ENCODE results near the gene BTBD19. TPM values are rescaled to one million over a fixed set of nuclear protein-coding genes. Genes with fewer than 3 reads are reported as not detected.

The BTBD19 gene
- total RNA-seq, 2 donors from 2014 or later = 43.1 to 56.6 TPM

DNA sequence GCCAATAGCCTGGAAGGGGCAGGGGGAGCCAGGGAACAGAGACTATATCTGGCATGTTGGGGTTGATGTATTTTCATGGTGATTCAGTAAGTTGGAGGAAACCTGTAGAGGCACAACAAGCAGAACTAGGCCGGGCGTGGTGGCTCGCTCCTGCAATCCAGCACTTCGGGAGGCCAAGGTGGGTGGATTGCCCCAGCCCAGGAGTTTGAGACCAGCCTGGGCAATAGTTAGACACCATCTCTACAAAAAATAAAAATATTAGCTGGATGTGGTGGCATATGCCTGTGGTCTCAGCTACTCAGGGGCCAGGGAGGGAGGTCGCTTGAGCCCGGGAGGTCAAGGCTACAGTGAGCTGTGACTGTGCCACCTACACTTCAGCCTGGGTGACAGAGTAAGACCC, 44.9 kb downstream of the BTBD19 start:
- H3K4me3 Mint-ChIP-seq = no peak overlapping the region
- H3K9me3 ChIP-seq (ENCODE audit: control insufficient read depth, low read length, poor library complexity, severe bottlenecking) = no peaks in the 10 kb centered on the region
- H3K4me1 Mint-ChIP-seq = peaks cover 9% of the 10 kb centered on the region
- no peak overlapping the region for H3K27ac Mint-ChIP-seq
- ATAC-seq = no peak
- DNase-seq = no peak
- peaks cover 13% of the 10 kb centered on the region for H3K36me3 Mint-ChIP-seq (ENCODE audit: low read depth)
- no peaks in the 10 kb centered on the region for H3K27me3 Mint-ChIP-seq

DNA sequence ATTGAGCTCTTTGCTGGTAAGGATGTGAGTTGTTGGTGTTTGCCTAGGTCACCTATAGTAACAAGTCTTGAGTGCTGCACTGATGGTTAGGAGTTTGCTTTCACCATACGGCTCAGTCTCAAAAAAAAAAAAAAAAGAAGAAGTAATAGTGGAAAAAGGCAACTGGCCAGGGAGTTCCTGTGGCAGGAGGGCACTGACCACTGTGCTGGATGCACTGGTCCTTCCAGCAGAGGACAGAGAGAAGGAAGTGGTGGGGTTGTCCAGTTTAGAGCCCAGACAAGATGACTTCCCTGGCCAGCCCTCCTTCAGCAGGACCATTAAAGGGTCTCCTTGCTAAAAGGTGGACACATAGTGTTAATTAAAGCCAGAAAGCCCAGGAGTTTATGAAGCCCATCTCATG, 46.6 kb downstream of the BTBD19 start:
- ATAC-seq = no peak
- H3K36me3 Mint-ChIP-seq (ENCODE audit: low read depth) = peaks cover 13% of the 10 kb centered on the region
- H3K27ac Mint-ChIP-seq = no peak overlapping the region
- no peak for DNase-seq
- no peaks in the 10 kb centered on the region for H3K9me3 ChIP-seq (ENCODE audit: control insufficient read depth, low read length, poor library complexity, severe bottlenecking)
- peaks cover 9% of the 10 kb centered on the region for H3K4me1 Mint-ChIP-seq
- no peak overlapping the region for H3K4me3 Mint-ChIP-seq
- no peaks in the 10 kb centered on the region for H3K27me3 Mint-ChIP-seq

DNA sequence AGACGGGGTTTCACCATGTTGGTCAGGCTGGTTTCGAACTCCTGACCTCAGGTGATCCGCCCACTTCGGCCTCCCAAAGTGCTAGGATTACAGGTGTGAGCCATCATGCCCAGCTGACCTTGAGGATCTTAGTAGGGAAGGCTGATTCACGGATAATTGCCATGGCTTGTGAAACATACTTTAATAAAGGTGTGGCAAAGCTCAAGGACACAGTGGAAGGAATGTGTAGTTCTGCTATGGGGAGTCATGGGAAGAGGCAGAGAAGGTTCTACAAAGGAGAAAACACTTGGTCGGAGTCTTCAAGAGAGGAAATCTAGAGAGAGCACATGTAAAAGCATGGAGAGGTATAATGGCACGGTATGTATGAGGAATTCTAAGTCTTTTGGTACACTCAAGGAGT, 47.4 kb downstream of the BTBD19 start:
- Mint-ChIP-seq H3K27ac (no peak overlapping the region), H3K27me3 (no peaks in the 10 kb centered on the region)

DNA sequence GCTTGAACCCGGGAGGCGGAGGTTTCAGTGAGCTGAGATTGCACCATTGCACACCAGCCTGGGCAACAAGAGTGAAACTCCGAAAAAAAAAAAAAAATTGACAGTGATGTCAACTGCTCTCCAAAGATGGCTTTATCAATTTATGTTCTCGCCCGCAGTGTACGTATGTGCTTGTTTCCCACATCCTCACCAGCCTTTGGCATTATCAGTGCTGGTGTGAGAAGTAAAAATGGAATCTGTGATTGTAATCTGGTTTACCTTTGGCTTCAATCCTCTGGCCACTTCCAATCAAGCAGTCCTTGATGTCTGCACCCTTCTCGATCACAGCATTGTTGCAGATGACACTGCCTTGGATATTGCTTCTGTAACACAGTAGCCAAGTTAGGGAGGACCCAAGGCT, 49.1 kb downstream of the BTBD19 start:
- ATAC-seq = no peak
- Mint-ChIP-seq H3K4me1 (peaks cover 6% of the 10 kb centered on the region), H3K27ac (no peak overlapping the region), H3K4me3 (no peak overlapping the region), H3K36me3 (ENCODE audit: low read depth) (peaks cover 12% of the 10 kb centered on the region), H3K27me3 (no peaks in the 10 kb centered on the region)
- DNase-seq = no peak
- no peaks in the 10 kb centered on the region for H3K9me3 ChIP-seq (ENCODE audit: control insufficient read depth, low read length, poor library complexity, severe bottlenecking)

More for the DNA sequence above, 47.4 kb downstream of the BTBD19 start:
- ATAC-seq (no peak), DNase-seq (no peak)
- Mint-ChIP-seq H3K36me3 (ENCODE audit: low read depth) (peaks cover 13% of the 10 kb centered on the region), H3K4me3 (no peak overlapping the region), H3K4me1 (peaks cover 9% of the 10 kb centered on the region)
- no peaks in the 10 kb centered on the region for H3K9me3 ChIP-seq (ENCODE audit: control insufficient read depth, low read length, poor library complexity, severe bottlenecking)

GRCh38 chr1:44860331-44860730, 52.0 kb downstream of the BTBD19 start:
- Mint-ChIP-seq H3K4me1 (peaks cover 2% of the 10 kb centered on the region), H3K4me3 (no peak overlapping the region), H3K27ac (no peak overlapping the region), H3K27me3 (no peaks in the 10 kb centered on the region), H3K36me3 (ENCODE audit: low read depth) (peaks cover 5% of the 10 kb centered on the region)
- ATAC-seq (no peak), DNase-seq (no peak)
- no peaks in the 10 kb centered on the region for H3K9me3 ChIP-seq (ENCODE audit: control insufficient read depth, low read length, poor library complexity, severe bottlenecking)

- no peak overlapping the region for H3K4me3 Mint-ChIP-seq
- DNase-seq (no peak), ATAC-seq (no peak)
- H3K36me3 Mint-ChIP-seq (ENCODE audit: low read depth) = peaks cover 5% of the 10 kb centered on the region
- no peaks in the 10 kb centered on the region for H3K9me3 ChIP-seq (ENCODE audit: control insufficient read depth, low read length, poor library complexity, severe bottlenecking)
- H3K27me3 Mint-ChIP-seq = no peaks in the 10 kb centered on the region
- peaks cover 2% of the 10 kb centered on the region for H3K4me1 Mint-ChIP-seq
- no peak overlapping the region for H3K27ac Mint-ChIP-seq
Observed at GRCh38 chr1:44860891-44861425, 52.6 kb downstream of the BTBD19 start.

DNA sequence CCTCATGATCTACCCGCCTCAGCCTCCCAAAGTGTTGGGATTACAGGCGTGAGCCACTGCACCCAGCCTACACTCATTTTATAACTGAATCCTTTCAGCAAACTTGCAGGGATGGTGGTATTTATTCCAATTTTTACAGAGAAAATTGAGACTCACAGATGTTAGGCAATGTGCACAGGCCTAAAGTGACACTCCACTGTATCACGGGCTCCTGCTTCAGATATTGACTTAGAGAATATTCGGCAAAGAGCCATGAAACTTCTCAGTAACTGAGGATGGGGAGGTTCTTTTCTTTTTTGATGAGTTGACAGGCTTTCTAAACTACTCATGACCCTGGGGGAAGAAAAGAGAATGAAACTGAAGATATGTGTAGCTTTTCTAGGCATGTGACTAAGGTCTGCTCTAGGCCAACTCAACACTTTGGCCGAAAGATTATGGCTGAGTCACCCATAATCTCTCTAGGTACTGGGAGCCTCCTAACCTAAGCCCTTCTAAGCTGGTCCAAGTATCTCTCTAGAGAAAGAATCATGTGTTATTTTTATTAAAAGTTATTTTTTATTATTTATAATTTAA, 54.6 kb downstream of the BTBD19 start:
- DNase-seq = no peak
- H3K4me3 Mint-ChIP-seq = no peak overlapping the region
- H3K9me3 ChIP-seq (ENCODE audit: control insufficient read depth, low read length, poor library complexity, severe bottlenecking) = no peaks in the 10 kb centered on the region
- ATAC-seq = no peak
- H3K27ac Mint-ChIP-seq = no peak overlapping the region
- no peaks in the 10 kb centered on the region for H3K27me3 Mint-ChIP-seq
- H3K36me3 Mint-ChIP-seq (ENCODE audit: low read depth) = peaks cover 5% of the 10 kb centered on the region
- H3K4me1 Mint-ChIP-seq = peaks cover 2% of the 10 kb centered on the region

Other genes starting within 250 kb of the BTBD19 start
- gene TMEM53, start 134.0 kb upstream of the BTBD19 start, total RNA-seq = 1 to 10 TPM; 2.6 to 2.8 TPM
- gene ARMH1, start 133.8 kb upstream of the BTBD19 start, total RNA-seq = 10 to 100 TPM; 53.0 to 56.8 TPM
- gene RNU5D-1, start 77.4 kb upstream of the BTBD19 start, total RNA-seq = not detected
- gene KIF2C, start 68.7 kb upstream of the BTBD19 start, total RNA-seq = 1 to 10 TPM; 1.4 to 1.7 TPM
- 1,000 to 10,000 TPM; 2,841 to 3,014 TPM for gene RPS8, start 33.0 kb upstream of the BTBD19 start, total RNA-seq
- 1 to 10 TPM; 1.1 to 1.4 TPM for gene BEST4, start 20.4 kb upstream of the BTBD19 start, total RNA-seq
- gene PLK3, start 8.1 kb upstream of the BTBD19 start, total RNA-seq = 100 to 1,000 TPM; 389 to 523 TPM
- 1 to 10 TPM; 5.5 to 6.2 TPM for gene DYNLT4, start 1.2 kb upstream of the BTBD19 start, total RNA-seq
- 1 to 10 TPM; 1.6 to 1.7 TPM for gene PTCH2, start 34.7 kb downstream of the BTBD19 start, total RNA-seq
- gene EIF2B3, start 178.1 kb downstream of the BTBD19 start, total RNA-seq = 10 to 100 TPM in 1 of 2 donors, 1 to 10 TPM in 1; 9.0 to 13.0 TPM
- 10 to 100 TPM; 39.2 to 45.5 TPM for gene HECTD3, start 202.8 kb downstream of the BTBD19 start, total RNA-seq
- 10 to 100 TPM; 47.8 to 51.9 TPM for gene UROD, start 203.7 kb downstream of the BTBD19 start, total RNA-seq

Data from T-helper 17 cell (primary cell).